ENCODE data around the gene FCGR2B.
"Not testable (repeated sequence)": the region's sequence is repeated elsewhere in the genome, so short reads cannot be mapped to it uniquely, and the experiment has no call there.

DNA sequence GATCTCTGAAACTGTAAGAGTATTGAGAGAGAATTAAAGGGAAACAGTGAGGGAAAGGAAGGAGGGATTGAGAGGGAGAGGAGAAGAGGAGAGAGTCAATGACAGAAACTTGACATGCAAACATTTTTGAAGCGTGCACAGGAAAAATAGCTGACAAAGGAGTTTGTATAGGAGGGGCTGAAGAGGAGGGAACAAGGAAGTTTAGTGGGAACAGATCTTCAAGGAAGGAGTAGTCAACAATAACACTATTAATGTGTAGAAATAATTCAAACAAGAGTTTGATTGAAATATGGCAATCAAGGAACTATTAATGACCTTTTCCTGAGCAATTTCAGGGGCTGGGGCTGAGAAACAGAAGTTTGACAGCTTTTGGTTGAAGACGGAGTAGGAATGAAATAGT lies 27.9 kb upstream of the FCGR2B start:
- not testable (repeated sequence) for TF ChIP-seq POLR2A (IDR thresholded peaks at IDR 0.05; ENCODE audit: low read length); GATA1 (IDR thresholded peaks at IDR 0.05; ENCODE audit: low read depth, low read length)

Data from erythroblast (primary cell).